Measurements from ENCODE around the gene AKR1C2.
"Not testable (repeated sequence)": the region's sequence is repeated elsewhere in the genome, so short reads cannot be mapped to it uniquely, and the experiment has no call there.

The AKR1C2 gene

GRCh38 chr10:5003127-5004029 is at the start of gene AKR1C2:
AKR1C2 (minus strand) TSS chr10:5003857; CDS start chr10:5003835, 22 bp downstream.
- not testable (repeated sequence) for DNase-seq

- not testable (repeated sequence) for DNase-seq
These were observed 49.4 kb upstream of the AKR1C2 start for GRCh38 chr10:5052951-5053500.

DNA sequence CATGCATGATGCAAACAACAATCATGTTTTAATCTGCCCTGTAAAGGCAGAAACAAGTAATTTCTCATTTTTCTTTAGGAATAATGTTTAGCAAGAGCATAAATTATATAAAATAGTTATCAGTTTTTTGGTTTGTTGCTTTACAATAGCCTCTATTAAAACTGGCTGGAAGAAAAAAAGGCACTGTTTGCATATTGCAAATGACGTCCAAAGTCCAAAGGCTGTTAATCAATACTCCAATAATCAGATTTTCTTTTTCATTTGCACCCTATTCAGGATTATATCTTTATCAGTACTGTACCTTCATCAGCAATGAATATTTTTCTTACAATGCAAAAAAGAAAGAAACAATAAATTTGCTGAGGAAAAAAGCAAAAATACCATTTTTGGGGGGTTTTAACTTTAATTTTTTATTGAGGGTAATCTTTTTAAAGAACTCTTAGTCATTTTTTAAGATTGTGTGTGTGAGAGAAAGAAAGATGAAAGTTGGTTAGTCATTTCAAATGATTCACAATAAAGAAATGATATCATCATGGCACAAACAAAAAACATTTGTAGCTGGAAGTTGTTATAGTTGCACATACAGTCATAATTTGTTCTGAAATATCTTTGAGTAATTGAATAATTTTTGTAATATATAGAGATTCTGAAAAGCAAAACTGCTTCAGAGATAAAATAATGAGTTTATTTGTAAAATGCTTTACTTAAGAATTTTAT is 44.4 kb upstream of the AKR1C2 start:
- no peak for DNase-seq

GRCh38 chr10:5047055-5047454 is 43.4 kb upstream of the AKR1C2 start:
- not testable (repeated sequence) for DNase-seq

GRCh38 chr10:5046410-5046809 is 42.8 kb upstream of the AKR1C2 start:
- DNase-seq: no peak

DNA sequence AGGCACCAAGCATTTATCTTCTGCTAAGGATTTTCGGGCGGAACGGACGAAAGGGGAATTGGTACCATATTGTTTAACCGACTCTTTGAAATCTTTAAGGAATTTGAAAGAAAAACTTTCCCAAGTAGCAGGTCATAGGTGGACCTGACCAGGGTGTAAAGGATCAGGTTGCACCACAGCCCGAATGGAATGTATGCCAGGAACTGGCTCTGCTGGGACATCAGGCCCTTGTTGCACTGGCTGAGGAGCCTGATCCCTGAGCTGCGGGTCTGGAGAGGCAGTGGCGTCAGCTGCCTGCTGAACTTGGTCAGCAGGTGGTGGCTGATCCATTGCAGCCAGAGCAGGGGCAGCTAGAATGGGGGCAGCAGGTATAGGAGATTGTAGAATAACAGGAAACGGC is 41.4 kb upstream of the AKR1C2 start:
- no peak for DNase-seq

DNA sequence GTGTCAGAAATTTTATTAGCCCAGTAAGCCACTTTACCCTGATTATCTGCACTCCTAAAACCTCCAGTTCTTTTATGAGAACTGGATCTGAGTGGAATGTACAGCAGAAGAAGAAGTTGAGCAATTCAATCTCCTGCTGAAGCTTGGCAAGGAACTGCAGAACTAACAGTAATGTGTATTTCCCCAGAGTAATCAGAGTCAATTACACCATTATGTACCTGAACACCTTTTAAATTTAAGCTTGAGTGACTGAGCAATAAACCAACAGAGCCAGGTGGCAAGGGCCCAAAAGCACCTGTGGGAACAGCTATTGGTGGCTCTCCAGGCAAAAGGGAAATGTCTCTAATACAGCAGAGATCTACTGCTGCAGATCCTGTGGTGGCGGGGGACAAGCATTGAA is 40.1 kb upstream of the AKR1C2 start:
- DNase-seq: no peak

GRCh38 chr10:5042922-5043321 is 39.3 kb upstream of the AKR1C2 start:
- DNase-seq: no peak

GRCh38 chr10:5041471-5042023 is 37.9 kb upstream of the AKR1C2 start:
- DNase-seq: no peak

GRCh38 chr10:5040781-5041470 is 37.3 kb upstream of the AKR1C2 start:
- DNase-seq: no peak

GRCh38 chr10:5040010-5040673 is 36.5 kb upstream of the AKR1C2 start:
- no peak for DNase-seq

- DNase-seq: no peak
These were observed 35.1 kb upstream of the AKR1C2 start for GRCh38 chr10:5038733-5039132.

GRCh38 chr10:5038101-5038500 is 34.4 kb upstream of the AKR1C2 start:
- no peak for DNase-seq

DNA sequence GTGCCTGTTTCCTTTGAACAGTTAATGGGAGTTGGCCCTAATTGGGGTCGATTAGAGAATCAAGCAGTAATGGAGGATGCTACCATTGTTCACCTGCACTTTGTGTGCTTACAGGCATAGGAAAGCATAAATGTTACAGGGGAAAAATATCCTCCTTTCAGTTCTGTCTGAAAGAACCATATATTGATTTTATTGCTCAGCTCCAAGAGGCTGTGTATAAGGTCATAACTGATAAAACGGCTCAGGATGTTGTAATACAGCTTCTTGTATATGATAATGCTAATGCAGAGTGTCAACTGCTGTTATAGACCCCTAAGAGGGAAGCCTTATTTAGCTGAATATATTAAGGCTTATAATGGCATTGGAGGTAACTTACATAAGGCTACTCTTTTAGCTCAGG is 32.9 kb upstream of the AKR1C2 start:
- no peak for DNase-seq

DNA sequence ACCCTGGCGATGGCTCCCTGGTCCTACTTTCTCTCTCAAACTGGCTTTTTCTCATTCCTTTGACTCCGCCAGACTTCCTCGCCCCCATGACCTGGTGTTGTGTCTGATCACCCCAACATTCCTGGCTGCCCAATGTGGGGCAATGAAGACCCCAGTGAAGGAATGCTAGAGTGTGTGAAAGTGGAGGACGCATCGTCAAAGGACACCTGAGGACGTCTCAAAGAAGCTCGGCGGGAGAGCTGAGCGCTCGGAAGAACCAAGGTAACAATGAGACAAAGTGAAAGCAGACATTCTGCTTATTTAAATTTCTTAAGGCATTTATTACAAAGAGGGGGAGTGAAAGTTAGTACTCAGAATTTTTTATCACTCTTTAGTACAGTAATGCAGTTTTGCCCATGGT is 31.7 kb upstream of the AKR1C2 start:
- no peak for DNase-seq

GRCh38 chr10:5034588-5034987 is 30.9 kb upstream of the AKR1C2 start:
- no peak for DNase-seq

DNA sequence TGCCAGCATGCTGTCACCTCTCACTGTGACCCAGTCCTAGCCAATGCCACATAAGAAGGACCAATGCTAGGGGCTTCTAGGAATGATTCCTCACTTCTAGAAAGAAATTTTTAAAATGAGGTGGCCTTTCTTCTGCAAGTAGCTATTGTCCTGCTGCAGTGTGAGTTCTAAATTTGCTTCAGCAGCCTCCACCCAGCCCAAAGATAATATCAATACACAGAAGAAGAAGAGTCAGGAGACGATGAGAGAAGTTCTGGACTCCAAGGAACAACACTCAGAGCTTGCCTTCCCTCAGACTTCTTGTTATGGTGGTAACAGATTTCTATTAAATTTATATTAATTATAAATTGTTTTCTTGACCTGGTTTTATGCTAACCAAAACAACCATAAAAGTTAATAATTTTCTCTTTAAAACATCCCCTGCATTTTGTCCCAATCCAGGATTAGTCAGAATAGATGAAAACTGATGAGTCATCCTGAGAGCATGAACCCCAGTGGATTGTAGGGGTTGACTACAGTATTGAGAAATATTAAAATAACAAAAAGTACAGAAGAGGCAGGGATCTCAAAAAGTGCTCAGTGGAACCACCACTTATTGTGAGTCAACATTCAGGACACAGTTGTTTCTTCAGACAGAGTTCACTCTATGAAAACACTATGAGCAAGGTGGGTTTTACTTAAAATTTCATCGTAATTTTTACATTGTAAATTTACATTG is 29.6 kb upstream of the AKR1C2 start:
- DNase-seq: no peak

GRCh38 chr10:5032444-5032843 is 28.8 kb upstream of the AKR1C2 start:
- not testable (repeated sequence) for DNase-seq

- DNase-seq: not testable (repeated sequence)
These were observed 27.9 kb upstream of the AKR1C2 start for GRCh38 chr10:5031588-5031987.

DNA sequence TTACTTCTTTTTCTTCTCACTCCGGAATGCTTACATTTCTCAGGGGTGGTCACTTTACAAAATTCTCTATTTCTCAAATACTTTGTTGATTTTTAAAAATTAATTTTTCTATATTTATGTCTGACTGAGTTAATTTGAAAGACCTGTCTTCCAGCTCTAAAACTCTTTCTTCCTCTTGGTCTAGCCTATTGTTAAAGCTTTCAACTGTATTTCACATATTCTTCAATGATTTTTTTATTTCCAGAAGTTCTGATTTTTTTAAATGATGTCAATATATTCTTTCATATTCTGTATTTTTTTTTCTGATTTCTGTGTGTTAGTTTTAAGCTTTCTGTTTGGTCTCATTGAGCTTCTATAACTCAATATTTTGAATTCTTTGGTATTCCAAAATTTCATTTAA is 27.3 kb upstream of the AKR1C2 start:
- DNase-seq: no peak
